Hematopoietic multipotent progenitor cell (in vitro differentiated cells): Measurements from ENCODE around the gene MAPKAPK3. TPM values are rescaled to one million over a fixed set of nuclear protein-coding genes. Genes with fewer than 3 reads are reported as not detected.
"Not testable (repeated sequence)": the region's sequence is repeated elsewhere in the genome, so short reads cannot be mapped to it uniquely, and the experiment has no call there.

Experiments used
- DNase-seq, 3 donors: peaks; one replicate each; pipeline ENCODE4 v3.0.0-alpha.2; 2011 to 2015; ENCODE audit warnings: low read depth in 2 of 3, low spot score in 2 of 3
- small RNA-seq: library from RNA; depleted of rRNA; stranded (forward); fragments of <200 nt; gene quantifications from one replicate; pipeline ENCODE3, GENCODE V24; 2012
- total RNA-seq: library from RNA; depleted of rRNA; stranded (reverse); fragments of >200 nt; gene quantifications from one replicate; pipeline ENCODE4 v1.2.3, GENCODE V29; 2012

MAPKAPK3 gene
- total RNA-seq, 1 donor, result 263 TPM

DNA sequence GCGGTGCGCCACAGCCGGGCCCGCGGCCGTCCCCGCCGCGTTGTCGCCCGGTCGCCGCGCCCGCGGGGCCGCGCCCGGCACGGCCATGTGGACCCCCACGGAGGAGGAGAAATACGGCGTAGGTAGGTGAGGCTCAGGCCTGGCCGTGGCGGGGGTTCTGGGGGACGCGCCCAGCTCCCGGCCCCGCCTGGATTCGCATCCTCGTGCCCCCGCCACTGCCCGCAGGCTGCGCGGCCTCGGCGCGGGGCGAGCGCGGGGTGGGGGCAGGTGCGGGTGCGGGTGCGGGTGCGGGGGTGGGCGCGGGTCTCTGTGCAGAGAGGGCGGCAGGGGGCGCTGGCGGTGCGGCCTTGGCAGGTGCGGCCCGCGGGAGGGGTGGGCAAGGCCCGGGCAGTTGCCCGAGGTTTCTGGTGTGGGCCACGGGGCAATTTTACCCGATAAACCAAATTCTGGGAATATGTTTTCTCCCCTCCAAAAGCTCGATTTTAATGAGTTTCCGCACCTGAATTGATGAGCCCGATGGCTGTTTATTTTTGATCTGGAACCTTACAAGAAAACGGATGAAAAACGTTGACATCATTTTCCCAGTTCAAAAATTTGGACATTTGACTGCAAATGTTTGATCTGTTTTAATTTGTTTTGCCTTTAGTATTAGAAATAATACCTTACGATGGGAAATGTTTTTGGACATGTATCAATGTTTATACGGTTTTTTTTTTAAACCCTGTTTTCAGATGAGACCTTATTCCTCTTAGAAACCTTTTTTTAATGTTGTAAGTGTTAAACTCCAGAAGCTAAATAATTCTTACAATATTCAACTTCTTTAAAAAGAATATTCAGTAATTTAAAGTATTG lies 58.5 kb downstream of the MAPKAPK3 start:
- DNase-seq, result peak in 2 of 3 donors; percentile 46 to 48

DNA sequence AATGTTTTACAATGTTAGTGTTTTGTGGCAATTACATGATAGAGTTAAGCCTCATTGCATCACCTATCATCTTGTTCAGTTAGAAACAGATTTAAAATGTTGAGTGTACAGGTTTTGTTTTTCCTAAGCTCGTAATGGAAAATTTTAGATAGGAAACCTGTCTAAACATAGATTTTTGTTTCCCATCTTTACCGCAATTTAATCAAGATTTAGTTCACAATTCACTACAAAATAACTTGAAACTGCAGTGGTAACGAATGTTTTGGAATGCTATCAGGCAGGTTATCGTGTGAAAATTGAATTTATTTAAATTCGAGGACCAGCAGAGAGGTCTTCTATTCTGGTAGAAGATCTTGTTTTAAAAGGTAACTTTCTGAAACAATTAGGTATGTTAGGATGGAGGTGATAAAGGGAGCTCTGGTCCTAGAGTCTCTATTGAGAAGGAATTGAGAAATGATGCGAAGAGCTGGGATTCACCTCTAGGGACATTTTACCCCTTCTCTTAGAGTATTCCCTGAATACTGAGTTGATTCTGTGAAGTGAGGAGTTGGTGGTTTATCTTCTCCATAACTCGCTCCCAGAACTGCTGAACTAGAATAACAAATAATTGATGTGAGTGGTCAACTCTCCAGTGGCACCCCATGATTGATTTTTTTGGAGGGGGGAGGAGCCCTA lies 59.2 kb downstream of the MAPKAPK3 start:
- DNase-seq, result no peak

- no peak for DNase-seq
These were observed 70.3 kb downstream of the MAPKAPK3 start for GRCh38 chr3:50687127-50687751.

GRCh38 chr3:50687916-50688315 lies 71.0 kb downstream of the MAPKAPK3 start:
- no peak for DNase-seq

GRCh38 chr3:50688602-50689001 lies 71.7 kb downstream of the MAPKAPK3 start:
- not testable (repeated sequence) for DNase-seq

- no peak for DNase-seq
These were observed 72.6 kb downstream of the MAPKAPK3 start for GRCh38 chr3:50689558-50689957.

DNA sequence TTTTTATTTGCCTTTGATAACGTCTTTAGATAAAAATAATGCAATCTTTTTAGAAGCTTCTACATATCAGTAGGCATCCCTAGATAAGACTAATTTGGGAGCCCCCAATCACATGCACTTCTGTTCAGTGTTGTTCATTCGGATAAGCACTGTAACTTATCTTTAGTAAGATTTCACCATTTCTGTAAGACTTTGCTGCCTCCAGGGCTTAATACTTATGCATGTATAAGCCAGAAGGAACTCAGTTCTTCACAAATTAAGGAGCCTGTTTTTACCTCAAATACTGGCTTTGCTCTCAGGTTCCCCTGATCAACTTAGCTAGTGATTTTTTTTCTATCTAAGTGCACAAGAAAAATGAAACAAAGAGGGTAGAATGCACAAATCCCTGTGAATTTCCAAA lies 78.1 kb downstream of the MAPKAPK3 start:
- no peak for DNase-seq

DNA sequence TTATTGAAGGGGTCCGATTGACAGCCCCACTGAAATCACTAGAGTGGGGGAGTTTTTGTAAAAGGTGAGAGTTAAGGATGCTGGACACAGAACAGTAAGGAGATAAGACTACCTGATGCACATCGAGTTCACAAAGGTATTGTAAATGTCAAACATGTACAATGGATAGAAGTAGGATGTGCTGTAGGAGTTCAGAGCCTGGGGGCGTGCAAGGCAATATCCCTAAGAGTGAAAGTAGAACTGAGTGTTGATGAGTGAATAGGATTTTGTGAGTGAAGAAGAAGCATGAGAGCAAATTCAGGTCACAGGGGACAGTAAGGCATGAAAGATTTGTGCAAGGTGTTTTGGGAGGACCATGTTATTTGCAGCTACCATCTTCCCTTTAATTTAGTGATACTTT lies 79.3 kb downstream of the MAPKAPK3 start:
- DNase-seq, result no peak

- no peak for DNase-seq
These were observed 81.3 kb downstream of the MAPKAPK3 start for GRCh38 chr3:50698269-50698668.

Small RNA genes lying within 50 kb of the gene (small RNA-seq; reads per million reads assigned to genes)
- gene MIR4787, result 0.27 reads per million
- not detected for gene PPIAP69

Other genes with a start within 250 kb of the MAPKAPK3 start
- gene CACNA2D2, start 113.5 kb upstream of the MAPKAPK3 start, total RNA-seq, result 1.1 TPM
- 6.2 TPM for gene C3orf18, start 49.4 kb upstream of the MAPKAPK3 start, total RNA-seq
- 10.0 TPM for gene HEMK1, start 47.6 kb upstream of the MAPKAPK3 start, total RNA-seq
- gene CISH, start 5.4 kb upstream of the MAPKAPK3 start, total RNA-seq, result 17.8 TPM
- 1.3 TPM for gene DOCK3, start 57.8 kb downstream of the MAPKAPK3 start, total RNA-seq